Duodenal mucosa (tissue), 2 donors: ENCODE results near the gene SLC6A8.
"Not testable (repeated sequence)": the region's sequence is repeated elsewhere in the genome, so short reads cannot be mapped to it uniquely, and the experiment has no call there.

Experiments used
- H3K27ac ChIP-seq: one replicate; pipeline ENCODE4 v1.7.0; 2013; ENCODE audit warnings: low read depth, low read length
- H3K27me3 ChIP-seq, 2 donors: one replicate each; pipeline ENCODE4 v1.7.0; 2013; ENCODE audit warnings: low read length in 2 of 2, control low read depth in 1 of 2; ENCODE audit not compliant: insufficient read depth in 2 of 2, control insufficient read depth in 1 of 2
- H3K36me3 ChIP-seq, 2 donors: one replicate each; pipeline ENCODE4 v1.7.0; 2013; ENCODE audit warnings: low read length in 2 of 2, control low read depth in 1 of 2; ENCODE audit not compliant: insufficient read depth in 2 of 2, control insufficient read depth in 1 of 2
- H3K4me1 ChIP-seq, 2 donors: one replicate each; pipeline ENCODE4 v1.7.0; 2013; ENCODE audit warnings: low read length in 2 of 2, control low read depth in 1 of 2; ENCODE audit not compliant: insufficient read depth in 2 of 2, control insufficient read depth in 1 of 2
- H3K4me3 ChIP-seq, 2 donors: one replicate each; pipeline ENCODE4 v1.7.0; 2013; ENCODE audit warnings: low read length in 2 of 2, low read depth in 1 of 2
- H3K9ac ChIP-seq, 2 donors: one replicate each; pipeline ENCODE4 v1.7.0; 2013; ENCODE audit warnings: low read length in 2 of 2, low read depth in 1 of 2
- H3K9me3 ChIP-seq, 2 donors: one replicate each; pipeline ENCODE4 v1.7.0; 2013; ENCODE audit warnings: low read length in 2 of 2, control low read depth in 1 of 2; ENCODE audit not compliant: control insufficient read depth in 1 of 2

SLC6A8 gene

GRCh38 chrX:153725039-153725831 lies 37.5 kb downstream of the SLC6A8 start:
- Histone ChIP-seq H3K4me1 (peaks cover 36 to 49% of the 10 kb centered on the region in 2 donors), H3K36me3 (peaks cover 0 to 10% of the 10 kb centered on the region in 2 donors), H3K9me3 (no peaks in the 10 kb centered on the region), H3K27ac (peak overlapping the region; percentile 73), H3K9ac (peak overlapping the region; percentile 57 to 65), H3K27me3 (no peaks in the 10 kb centered on the region), H3K4me3 (peak overlapping the region; percentile 63 to 65)

- H3K9ac ChIP-seq, result peak overlapping the region; percentile 25 to 65
- peaks cover 36 to 49% of the 10 kb centered on the region in 2 donors for H3K4me1 ChIP-seq
- H3K4me3 ChIP-seq, result peak overlapping the region; percentile 50 to 53
- H3K27ac ChIP-seq, result peak overlapping the region; percentile 85
- no peaks in the 10 kb centered on the region for H3K27me3 ChIP-seq
- H3K36me3 ChIP-seq, result peaks cover 0 to 5% of the 10 kb centered on the region in 2 donors
- H3K9me3 ChIP-seq, result no peaks in the 10 kb centered on the region
These were observed 38.1 kb downstream of the SLC6A8 start for GRCh38 chrX:153725832-153726285.

GRCh38 chrX:153726286-153727122 lies 38.8 kb downstream of the SLC6A8 start:
- Histone ChIP-seq H3K36me3 (peaks cover 0 to 4% of the 10 kb centered on the region in 2 donors), H3K9me3 (no peaks in the 10 kb centered on the region), H3K4me3 (peak overlapping the region; percentile 50 to 53), H3K9ac (peak overlapping the region; percentile 47 to 65), H3K27ac (peak overlapping the region; percentile 85), H3K27me3 (no peaks in the 10 kb centered on the region), H3K4me1 (peaks cover 36 to 53% of the 10 kb centered on the region in 2 donors)

GRCh38 chrX:153727123-153727931 lies 39.6 kb downstream of the SLC6A8 start:
- Histone ChIP-seq H3K27ac (peak overlapping the region; percentile 85), H3K4me1 (peaks cover 31 to 49% of the 10 kb centered on the region in 2 donors), H3K27me3 (no peaks in the 10 kb centered on the region), H3K36me3 (peaks cover 0 to 3% of the 10 kb centered on the region in 2 donors), H3K4me3 (peak overlapping the region; percentile 50 to 53), H3K9ac (peak overlapping the region; percentile 47 to 65), H3K9me3 (no peaks in the 10 kb centered on the region)

GRCh38 chrX:153728095-153728494 lies 40.4 kb downstream of the SLC6A8 start:
- peak overlapping the region; percentile 85 for H3K27ac ChIP-seq
- no peak overlapping the region for H3K9ac ChIP-seq
- H3K27me3 ChIP-seq, result no peaks in the 10 kb centered on the region
- peak overlapping the region; percentile 1 to 50 for H3K4me3 ChIP-seq
- peaks cover 0 to 3% of the 10 kb centered on the region in 2 donors for H3K36me3 ChIP-seq
- H3K4me1 ChIP-seq, result peaks cover 23 to 41% of the 10 kb centered on the region in 2 donors
- no peaks in the 10 kb centered on the region for H3K9me3 ChIP-seq

- H3K4me1 ChIP-seq, result peaks cover 21 to 40% of the 10 kb centered on the region in 2 donors
- no peaks in the 10 kb centered on the region for H3K9me3 ChIP-seq
- no peak overlapping the region for H3K27ac ChIP-seq
These were observed 41.4 kb downstream of the SLC6A8 start for GRCh38 chrX:153728951-153729631.

GRCh38 chrX:153730115-153730514 lies 42.4 kb downstream of the SLC6A8 start:
- H3K27ac ChIP-seq, H3K9ac ChIP-seq, H3K4me3 ChIP-seq, H3K9me3 ChIP-seq, H3K27me3 ChIP-seq, H3K36me3 ChIP-seq: not testable (repeated sequence)
- peaks cover 21 to 37% of the 10 kb centered on the region in 2 donors for H3K4me1 ChIP-seq

More at GRCh38 chrX:153728951-153729631, 41.4 kb downstream of the SLC6A8 start:
- peaks cover 0 to 3% of the 10 kb centered on the region in 2 donors for H3K36me3 ChIP-seq
- H3K4me3 ChIP-seq, result no peak overlapping the region
- no peak overlapping the region for H3K9ac ChIP-seq
- no peaks in the 10 kb centered on the region for H3K27me3 ChIP-seq

GRCh38 chrX:153731117-153731844 lies 43.6 kb downstream of the SLC6A8 start:
- Histone ChIP-seq H3K36me3 (peaks cover 0 to 3% of the 10 kb centered on the region in 2 donors), H3K27me3 (no peaks in the 10 kb centered on the region), H3K27ac (no peak overlapping the region), H3K9ac (no peak overlapping the region), H3K4me1 (peaks cover 21 to 28% of the 10 kb centered on the region in 2 donors), H3K9me3 (no peaks in the 10 kb centered on the region), H3K4me3 (no peak overlapping the region)

GRCh38 chrX:153731845-153732215 lies 44.1 kb downstream of the SLC6A8 start:
- Histone ChIP-seq H3K27me3 (no peaks in the 10 kb centered on the region), H3K27ac (no peak overlapping the region)

More at GRCh38 chrX:153731845-153732215, 44.1 kb downstream of the SLC6A8 start:
- H3K4me1 ChIP-seq, result peaks cover 15 to 28% of the 10 kb centered on the region in 2 donors
- H3K9me3 ChIP-seq, result no peaks in the 10 kb centered on the region
- H3K36me3 ChIP-seq, result peaks cover 0 to 3% of the 10 kb centered on the region in 2 donors
- no peak overlapping the region for H3K9ac ChIP-seq
- H3K4me3 ChIP-seq, result no peak overlapping the region
